ACHN (cell line): ENCODE results near the gene RASSF7.

ENCODE experiments used
- DNase-seq: peaks from one replicate; pipeline ENCODE4 v3.0.0-alpha.2; 2015
- in situ Hi-C: cut with HindIII; loops from 2 replicates; pipeline ENCODE4 v1.10.0; 2017; ENCODE audit warnings: low sequenced_read_pairs, low pct_ligation_motif_present, low pct_unique_long_range_greater_than_20kb

Gene RASSF7

GRCh38 chr11:531919-532526 lies 28.7 kb upstream of the RASSF7 start:
- DNase-seq = no peak
- in situ Hi-C loops = no loop called here

- DNase-seq = no peak
- in situ Hi-C loops = no loop called here
Observed at GRCh38 chr11:532527-532985, 28.2 kb upstream of the RASSF7 start.

GRCh38 chr11:532986-533585 lies 27.7 kb upstream of the RASSF7 start:
- in situ Hi-C loops = no loop called here

GRCh38 chr11:533586-534395 lies 27.0 kb upstream of the RASSF7 start:
- in situ Hi-C loops = no loop called here
- DNase-seq = no peak

More at GRCh38 chr11:532986-533585, 27.7 kb upstream of the RASSF7 start:
- DNase-seq = no peak

GRCh38 chr11:534396-535209 lies 26.2 kb upstream of the RASSF7 start:
- DNase-seq = peak; percentile 14
- in situ Hi-C loops = no loop called here

- in situ Hi-C loops = no loop called here
- no peak for DNase-seq
Observed at GRCh38 chr11:535210-535518, 25.6 kb upstream of the RASSF7 start.

GRCh38 chr11:535519-536454 lies 25.0 kb upstream of the RASSF7 start, which contains the start of gene HRAS:
Gene HRAS, minus strand, starts transcription at chr11:535576.
- DNase-seq = peak; percentile 91
- in situ Hi-C loops = no loop called here

- no peak for DNase-seq
- in situ Hi-C loops = no loop called here
Observed at GRCh38 chr11:536841-537621, 23.7 kb upstream of the RASSF7 start, which contains the start of gene LRRC56. Gene LRRC56, plus strand, starts transcription at chr11:537527. Its CDS starts 3,158 bp downstream, at chr11:540685.

- DNase-seq = no peak
- in situ Hi-C loops = no loop called here
Observed at GRCh38 chr11:537622-538430, 22.9 kb upstream of the RASSF7 start.

GRCh38 chr11:538431-539051 lies 22.2 kb upstream of the RASSF7 start:
- no peak for DNase-seq
- in situ Hi-C loops = no loop called here

GRCh38 chr11:539971-540481 lies 20.7 kb upstream of the RASSF7 start:
- DNase-seq = no peak
- in situ Hi-C loops = no loop called here

GRCh38 chr11:540583-541432 lies 20.0 kb upstream of the RASSF7 start:
- DNase-seq = no peak

GRCh38 chr11:541433-541885 lies 19.3 kb upstream of the RASSF7 start:
- no peak for DNase-seq
- in situ Hi-C loops = no loop called here

More at GRCh38 chr11:540583-541432, 20.0 kb upstream of the RASSF7 start:
- in situ Hi-C loops = no loop called here

- in situ Hi-C loops = no loop called here
- no peak for DNase-seq
Observed at GRCh38 chr11:544817-545166, 16.0 kb upstream of the RASSF7 start.

- in situ Hi-C loops = no loop called here
- DNase-seq = no peak
Observed at GRCh38 chr11:545171-545570, 15.6 kb upstream of the RASSF7 start.
